Gastrocnemius medialis (tissue), 4 donors: ENCODE data around the gene PARD3B.

Source experiments
- POLR2A ChIP-seq, 2 donors: fragments of 450-650 bp; IDR thresholded peaks; one replicate each; pipeline ENCODE4 v1.6.1; 2017; ENCODE audit warnings: antibody characterized with exemption in 2 of 2, mild to moderate bottlenecking in 2 of 2, moderate library complexity in 2 of 2
- TF ChIP-seq, protein P1 (sequence below), 5 experiments: fragments of 450-650 bp in 3 of 5; fragments of 200-600 bp in 2 of 5; sonication (generic) in 2 of 5; IDR thresholded peaks in 4 of 5; conservative IDR thresholded peaks in 1 of 5; 1 replicate in 4 of 5; 2 replicates in 1 of 5; pipeline ENCODE4 v1.5.1; 2016 to 2019; ENCODE audit warnings: antibody characterized with exemption in 5 of 5, mild to moderate bottlenecking in 3 of 5, moderate library complexity in 3 of 5

DNA sequence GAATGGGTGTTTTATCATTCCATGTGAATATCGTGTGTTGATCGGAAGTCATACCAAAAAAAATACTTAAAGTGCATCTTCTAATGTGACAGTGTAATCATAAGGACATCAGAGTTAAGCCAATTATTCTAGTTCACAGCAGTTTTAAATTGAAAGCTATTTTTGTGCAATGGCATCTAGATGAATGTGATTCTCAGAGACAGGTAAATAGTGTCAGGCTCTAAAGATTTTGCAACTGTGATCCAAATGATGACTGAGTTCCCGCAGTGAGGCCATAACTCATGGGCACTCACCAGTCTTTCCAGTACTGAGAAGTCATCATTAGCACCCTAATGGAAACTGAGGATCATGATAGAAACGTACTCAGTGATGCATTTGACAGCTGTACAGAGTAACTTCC is 542.6 kb downstream of the PARD3B start:
- TF ChIP-seq, protein P1, sequence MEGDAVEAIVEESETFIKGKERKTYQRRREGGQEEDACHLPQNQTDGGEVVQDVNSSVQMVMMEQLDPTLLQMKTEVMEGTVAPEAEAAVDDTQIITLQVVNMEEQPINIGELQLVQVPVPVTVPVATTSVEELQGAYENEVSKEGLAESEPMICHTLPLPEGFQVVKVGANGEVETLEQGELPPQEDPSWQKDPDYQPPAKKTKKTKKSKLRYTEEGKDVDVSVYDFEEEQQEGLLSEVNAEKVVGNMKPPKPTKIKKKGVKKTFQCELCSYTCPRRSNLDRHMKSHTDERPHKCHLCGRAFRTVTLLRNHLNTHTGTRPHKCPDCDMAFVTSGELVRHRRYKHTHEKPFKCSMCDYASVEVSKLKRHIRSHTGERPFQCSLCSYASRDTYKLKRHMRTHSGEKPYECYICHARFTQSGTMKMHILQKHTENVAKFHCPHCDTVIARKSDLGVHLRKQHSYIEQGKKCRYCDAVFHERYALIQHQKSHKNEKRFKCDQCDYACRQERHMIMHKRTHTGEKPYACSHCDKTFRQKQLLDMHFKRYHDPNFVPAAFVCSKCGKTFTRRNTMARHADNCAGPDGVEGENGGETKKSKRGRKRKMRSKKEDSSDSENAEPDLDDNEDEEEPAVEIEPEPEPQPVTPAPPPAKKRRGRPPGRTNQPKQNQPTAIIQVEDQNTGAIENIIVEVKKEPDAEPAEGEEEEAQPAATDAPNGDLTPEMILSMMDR (IDR thresholded peaks at IDR 0.05 in 4 of 5, conservative IDR thresholded peaks at IDR 0.05 in 1 of 5): no peak
- no peak for TF ChIP-seq POLR2A (IDR thresholded peaks at IDR 0.05)
